OCI-LY1 (cell line): Measurements from ENCODE around the gene FBXL14.
A peak's percentile ranks its signal among the peaks of the same experiment; 100 is the strongest.

Experiments
- EZH2 ChIP-seq: fragments of 200-600 bp; sonication (generic), shearing (Covaris generic); IDR thresholded peaks from 2 replicates; pipeline ENCODE4 v1.8.0; 2017; ENCODE audit warnings: borderline replicate concordance, mixed run types, mild to moderate bottlenecking, antibody characterized with exemption, low read length, moderate library complexity, mixed read lengths
- TF ChIP-seq, protein P1 (sequence below): fragments of 200-600 bp; sonication (generic), shearing (Covaris generic); IDR thresholded peaks from 2 replicates; pipeline ENCODE4 v1.5.1; 2017; ENCODE audit warnings: mild to moderate bottlenecking, antibody characterized with exemption, low read length, moderate library complexity, mixed read lengths

GRCh38 chr12:1634590-1635191 is 40.3 kb upstream of the FBXL14 start:
- no peak for TF ChIP-seq EZH2
- TF ChIP-seq, protein P1, sequence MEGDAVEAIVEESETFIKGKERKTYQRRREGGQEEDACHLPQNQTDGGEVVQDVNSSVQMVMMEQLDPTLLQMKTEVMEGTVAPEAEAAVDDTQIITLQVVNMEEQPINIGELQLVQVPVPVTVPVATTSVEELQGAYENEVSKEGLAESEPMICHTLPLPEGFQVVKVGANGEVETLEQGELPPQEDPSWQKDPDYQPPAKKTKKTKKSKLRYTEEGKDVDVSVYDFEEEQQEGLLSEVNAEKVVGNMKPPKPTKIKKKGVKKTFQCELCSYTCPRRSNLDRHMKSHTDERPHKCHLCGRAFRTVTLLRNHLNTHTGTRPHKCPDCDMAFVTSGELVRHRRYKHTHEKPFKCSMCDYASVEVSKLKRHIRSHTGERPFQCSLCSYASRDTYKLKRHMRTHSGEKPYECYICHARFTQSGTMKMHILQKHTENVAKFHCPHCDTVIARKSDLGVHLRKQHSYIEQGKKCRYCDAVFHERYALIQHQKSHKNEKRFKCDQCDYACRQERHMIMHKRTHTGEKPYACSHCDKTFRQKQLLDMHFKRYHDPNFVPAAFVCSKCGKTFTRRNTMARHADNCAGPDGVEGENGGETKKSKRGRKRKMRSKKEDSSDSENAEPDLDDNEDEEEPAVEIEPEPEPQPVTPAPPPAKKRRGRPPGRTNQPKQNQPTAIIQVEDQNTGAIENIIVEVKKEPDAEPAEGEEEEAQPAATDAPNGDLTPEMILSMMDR: peak; percentile 98
